ENCODE results near the gene FKBP1A.

DNA sequence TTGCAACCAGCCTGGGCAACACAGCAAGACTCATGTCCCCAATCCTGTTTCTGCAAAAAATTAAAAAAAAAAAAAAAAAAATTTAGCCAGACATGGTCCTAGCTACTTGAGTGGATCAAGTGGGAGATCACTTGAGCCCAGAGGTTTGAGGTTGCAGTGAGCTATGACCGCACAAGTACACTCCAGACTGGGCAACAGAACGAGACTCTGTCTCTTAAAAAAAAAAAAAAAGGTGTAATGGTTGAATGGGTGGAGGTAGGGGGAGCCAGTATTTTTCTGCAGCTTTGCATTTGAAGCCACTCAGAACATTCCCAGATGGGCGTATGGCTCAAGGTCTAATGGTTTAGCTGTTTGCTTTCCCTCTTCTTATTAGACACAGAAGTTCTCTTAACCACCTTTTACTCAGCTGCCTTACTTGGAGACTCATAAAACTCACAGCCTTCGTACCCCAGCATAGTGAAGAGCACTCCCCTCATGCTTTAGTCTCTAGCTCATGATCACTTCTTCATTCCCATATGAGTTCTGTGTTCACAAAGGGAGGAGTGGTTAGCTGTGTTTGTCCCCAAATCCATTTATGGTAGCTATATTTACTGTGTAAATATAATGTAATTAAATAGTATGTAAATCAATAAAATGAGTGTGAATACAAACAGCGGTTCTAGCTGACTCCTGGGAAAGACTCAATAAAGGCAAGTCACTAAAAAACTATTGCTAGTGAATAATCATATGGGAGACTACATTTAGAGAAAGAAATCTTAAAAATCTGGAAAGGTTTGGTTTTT is 9.0 kb downstream of the FKBP1A start:
- TF ChIP-seq SREBF1 (IDR thresholded peaks at IDR 0.05; ENCODE audit: low read length): no peak
- no peak for TF ChIP-seq TBL1XR1 (IDR thresholded peaks at IDR 0.05; ENCODE audit: low read depth, low read length)
- no peak for TF ChIP-seq FOS (IDR thresholded peaks at IDR 0.05; ENCODE audit: borderline replicate concordance, extremely low read depth, insufficient read length)

Measured in GM12878 (cell line).